Activated T-helper 2 cell treated with anti-CD3 and anti-CD28 coated beads, Interferon-gamma antibody, Interleukin-2, Interleukin-4, amounts not matched to agents 10 μg/mL and 5 μg/mL and 100 μg/mL, durations not matched to agents 14 hours and 24 hours and 36 hours (primary cell): ENCODE data around the gene TLCD5. TPM values are rescaled to one million over a fixed set of nuclear protein-coding genes. Genes with fewer than 3 reads are reported as not detected.

Experiments
- total RNA-seq: library from RNA; stranded (reverse); gene quantifications from 2 replicates; pipeline ENCODE4 v1.2.3, GENCODE V29; 2022

TLCD5 gene
- total RNA-seq, 1 donor from 2014 or later = 0.41 TPM

Other genes with a start within 250 kb of the TLCD5 start
- not detected in 2 replicates for gene TRIM29, start 187.2 kb upstream of the TLCD5 start, total RNA-seq
- gene OAF, start 114.3 kb upstream of the TLCD5 start, total RNA-seq = 2.8 and 2.9 TPM in 2 replicates
- not detected in 2 replicates for gene POU2F3, start 85.2 kb upstream of the TLCD5 start, total RNA-seq
- 17.4 and 17.7 TPM in 2 replicates for gene ARHGEF12, start 11.1 kb downstream of the TLCD5 start, total RNA-seq
- gene GRIK4, start 186.4 kb downstream of the TLCD5 start, total RNA-seq = not detected in 2 replicates